H9 (cell line): Measurements from ENCODE around the gene PRH1. TPM values are rescaled to one million over a fixed set of nuclear protein-coding genes. Genes with fewer than 3 reads are reported as not detected.

ENCODE experiments used
- DNase-seq: peaks from one replicate; pipeline ENCODE4 v3.0.0-alpha.2; 2017
- H2AFZ ChIP-seq: one replicate; pipeline ENCODE4 v1.6.1; 2013; ENCODE audit warnings: mild to moderate bottlenecking, low read length, control low read depth, moderate library complexity
- H2AK5ac ChIP-seq: 2 replicates; pipeline ENCODE4 v1.6.1; 2013; ENCODE audit warnings: low read length, control low read depth, mixed read lengths; ENCODE audit not compliant: insufficient read length
- H2BK120ac ChIP-seq: one replicate; pipeline ENCODE4 v1.6.1; 2013; ENCODE audit warnings: low read depth, mild to moderate bottlenecking, low read length, control low read depth, inconsistent platforms; ENCODE audit not compliant: poor library complexity, severe bottlenecking
- H2BK12ac ChIP-seq: 2 replicates; pipeline ENCODE4 v1.6.1; 2013; ENCODE audit warnings: low read length, control low read depth, mixed read lengths, low read depth; ENCODE audit not compliant: insufficient read length
- H2BK15ac ChIP-seq: 2 replicates; pipeline ENCODE4 v1.6.1; 2013; ENCODE audit warnings: low read depth, low read length, control low read depth
- H2BK20ac ChIP-seq: one replicate; pipeline ENCODE4 v1.6.1; 2013; ENCODE audit warnings: low read depth, mild to moderate bottlenecking, low read length, control low read depth, inconsistent platforms; ENCODE audit not compliant: poor library complexity, severe bottlenecking
- H2BK5ac ChIP-seq: 2 replicates; pipeline ENCODE4 v1.6.1; 2013; ENCODE audit warnings: low read length, control low read depth, mixed read lengths; ENCODE audit not compliant: insufficient read length
- H3K14ac ChIP-seq: 2 replicates; pipeline ENCODE4 v1.6.1; 2013; ENCODE audit warnings: low read length, control low read depth; ENCODE audit not compliant: insufficient read depth
- H3K18ac ChIP-seq: 2 replicates; pipeline ENCODE4 v1.6.1; 2013; ENCODE audit warnings: low read depth, mild to moderate bottlenecking, mixed read lengths, low read length, control low read depth; ENCODE audit not compliant: insufficient read length
- H3K23ac ChIP-seq: 2 replicates; pipeline ENCODE4 v1.6.1; 2013; ENCODE audit warnings: low read length, control low read depth, mixed read lengths, low read depth; ENCODE audit not compliant: insufficient read length
- H3K23me2 ChIP-seq: 2 replicates; pipeline ENCODE4 v1.6.1; 2013; ENCODE audit warnings: low read depth, mild to moderate bottlenecking, mixed read lengths, low read length, control low read depth; ENCODE audit not compliant: insufficient read length, poor library complexity, severe bottlenecking
- H3K27ac ChIP-seq: 2 replicates; pipeline ENCODE4 v1.5.1; 2013; ENCODE audit warnings: low read length, control low read depth, mixed read lengths, low read depth; ENCODE audit not compliant: insufficient read length
- H3K27me3 ChIP-seq: 2 replicates; pipeline ENCODE4 v1.6.1; 2013; ENCODE audit warnings: low read length, control low read depth, inconsistent platforms; ENCODE audit not compliant: insufficient read depth
- H3K4ac ChIP-seq: 2 replicates; pipeline ENCODE4 v1.6.1; 2013; ENCODE audit warnings: low read depth, mild to moderate bottlenecking, control low read depth, inconsistent platforms, low read length, moderate library complexity
- H3K4me1 ChIP-seq: 2 replicates; pipeline ENCODE4 v1.6.1; 2013; ENCODE audit warnings: low read length, control low read depth, inconsistent platforms; ENCODE audit not compliant: insufficient read depth
- H3K4me2 ChIP-seq: 2 replicates; pipeline ENCODE4 v1.6.1; 2013; ENCODE audit warnings: low read length, control low read depth, mixed read lengths; ENCODE audit not compliant: insufficient read length, insufficient read depth
- H3K56ac ChIP-seq: 2 replicates; pipeline ENCODE4 v1.6.1; 2013; ENCODE audit warnings: low read depth, mild to moderate bottlenecking, mixed read lengths, low read length, control low read depth; ENCODE audit not compliant: insufficient read length
- H3K79me1 ChIP-seq: 2 replicates; pipeline ENCODE4 v1.6.1; 2013; ENCODE audit warnings: low read depth, mild to moderate bottlenecking, moderate library complexity, low read length, control low read depth, inconsistent platforms; ENCODE audit not compliant: insufficient read depth, poor library complexity, severe bottlenecking
- H3K79me2 ChIP-seq: 2 replicates; pipeline ENCODE4 v1.6.1; 2013; ENCODE audit warnings: low read length, control low read depth, inconsistent platforms; ENCODE audit not compliant: insufficient read depth
- H3K9ac ChIP-seq: 2 replicates; pipeline ENCODE4 v1.6.1; 2013; ENCODE audit warnings: low read length, control low read depth, mixed read lengths; ENCODE audit not compliant: insufficient read length; ENCODE audit errors: extremely low read depth
- H3K9me3 ChIP-seq: one replicate; pipeline ENCODE4 v1.6.1; 2013; ENCODE audit warnings: low read depth, low read length, inconsistent platforms; ENCODE audit not compliant: control insufficient read depth
- H3T11ph ChIP-seq: one replicate; pipeline ENCODE4 v1.6.1; 2013; ENCODE audit warnings: mild to moderate bottlenecking, low read length, control low read depth, inconsistent platforms
- H4K20me1 ChIP-seq: one replicate; pipeline ENCODE4 v1.6.1; 2013; ENCODE audit not compliant: control insufficient read depth, insufficient read length, insufficient read depth
- H4K5ac ChIP-seq: 2 replicates; pipeline ENCODE4 v1.6.1; 2013; ENCODE audit warnings: low read depth, mild to moderate bottlenecking, mixed read lengths, low read length, control low read depth; ENCODE audit not compliant: insufficient read length
- H4K8ac ChIP-seq: replicated peaks from 2 replicates; pipeline ENCODE4 v1.6.1; 2013; ENCODE audit warnings: low read length, control low read depth, mixed read lengths, low read depth; ENCODE audit not compliant: insufficient read length
- H4K91ac ChIP-seq: 2 replicates; pipeline ENCODE4 v1.6.1; 2013; ENCODE audit warnings: low read depth, mild to moderate bottlenecking, moderate library complexity, mixed read lengths, low read length, control low read depth; ENCODE audit not compliant: insufficient read length
- H3K27ac Mint-ChIP-seq, 3 experiments: 2 replicates in 2 of 3; 3 replicates in 1 of 3; pipeline ENCODE4 v1.8.0; 2020 to 2021; ENCODE audit warnings: mixed read lengths in 3 of 3, mild to moderate bottlenecking in 1 of 3, moderate library complexity in 1 of 3
- H3K27me3 Mint-ChIP-seq: 2 replicates; pipeline ENCODE4 v1.8.0; 2021; ENCODE audit warnings: low read depth, mild to moderate bottlenecking, moderate library complexity, mixed read lengths
- H3K36me3 Mint-ChIP-seq, 3 experiments: 2 replicates in 2 of 3; 3 replicates in 1 of 3; pipeline ENCODE4 v1.8.0; 2020 to 2021; ENCODE audit warnings: low read depth in 3 of 3, mixed read lengths in 3 of 3; ENCODE audit not compliant: insufficient read depth in 1 of 3
- H3K4me1 Mint-ChIP-seq, 2 experiments: 2 replicates each; pipeline ENCODE4 v1.8.0; 2020; ENCODE audit warnings: mixed read lengths in 2 of 2
- H3K4me3 Mint-ChIP-seq, 2 experiments: 2 replicates in 1 of 2; 3 replicates in 1 of 2; pipeline ENCODE4 v1.8.0; 2020 to 2021; ENCODE audit warnings: mild to moderate bottlenecking in 2 of 2, mixed read lengths in 2 of 2, moderate library complexity in 1 of 2
- H3K9me3 Mint-ChIP-seq, 2 experiments: 2 replicates in 1 of 2; 3 replicates in 1 of 2; pipeline ENCODE4 v1.8.0; 2020; ENCODE audit warnings: mild to moderate bottlenecking in 2 of 2, mixed read lengths in 2 of 2, moderate library complexity in 1 of 2
- CTCF ChIP-seq: fragments of 200-600 bp; sonication (generic); conservative IDR thresholded peaks from 3 replicates; pipeline ENCODE4 v1.8.0; 2021; ENCODE audit warnings: antibody characterized with exemption, mild to moderate bottlenecking
- total RNA-seq: library from RNA; stranded (reverse); gene quantifications from 2 replicates; pipeline ENCODE4 v1.2.1, GENCODE V29; 2021

The PRH1 gene
- total RNA-seq, 1 experiment from 2014 or later, result 14.9 TPM

- H3K4ac ChIP-seq, result no peak overlapping the region
- no peak for DNase-seq
- no peaks in the 10 kb centered on the region for H3K4me1 ChIP-seq
- no peak overlapping the region for H2AK5ac ChIP-seq
- H2BK12ac ChIP-seq, result no peak overlapping the region
- no peak overlapping the region for H3K56ac ChIP-seq
- no peak overlapping the region for H2BK120ac ChIP-seq
- H2BK20ac ChIP-seq, result no peak overlapping the region
- H4K91ac ChIP-seq, result no peak overlapping the region
- H3K79me1 ChIP-seq, result no peaks in the 10 kb centered on the region
- no peaks in the 10 kb centered on the region for H3K23me2 ChIP-seq
- H3K79me2 ChIP-seq, result no peaks in the 10 kb centered on the region
- H4K8ac ChIP-seq, result no peak overlapping the region
- Mint-ChIP-seq H3K9me3 (no peaks in the 10 kb centered on the region), H3K36me3 (no peaks in the 10 kb centered on the region), H3K4me3 (no peak overlapping the region), H3K27me3 (no peaks in the 10 kb centered on the region), H3K27ac (no peak overlapping the region), H3K4me1 (peaks cover 11 to 16% of the 10 kb centered on the region in 2 experiments)
- no peaks in the 10 kb centered on the region for H3K27me3 ChIP-seq
- H3T11ph ChIP-seq, result no peak overlapping the region
- no peak overlapping the region for H3K4me2 ChIP-seq
- H3K9ac ChIP-seq, result no peak overlapping the region
- H3K18ac ChIP-seq, result no peak overlapping the region
- no peak overlapping the region for H3K14ac ChIP-seq
- no peak overlapping the region for H3K27ac ChIP-seq
- H2AFZ ChIP-seq, result no peak overlapping the region
- H3K23ac ChIP-seq, result no peak overlapping the region
- no peak for TF ChIP-seq CTCF
- H4K5ac ChIP-seq, result no peak overlapping the region
- H3K9me3 ChIP-seq, result no peaks in the 10 kb centered on the region
- H4K20me1 ChIP-seq, result no peaks in the 10 kb centered on the region
- no peak overlapping the region for H2BK15ac ChIP-seq
- H2BK5ac ChIP-seq, result no peak overlapping the region
Measured at GRCh38 chr12:10889226-10889625, 5.2 kb upstream of the PRH1 start.
